Measurements from ENCODE around the gene NR6A1.

NR6A1 gene

GRCh38 chr9:124488641-124489210 lies 282.4 kb downstream of the NR6A1 start:
- DNase-seq (ENCODE audit: low spot score): no peak

GRCh38 chr9:124487260-124488182 lies 283.6 kb downstream of the NR6A1 start:
- no peak for DNase-seq (ENCODE audit: low spot score)

DNA sequence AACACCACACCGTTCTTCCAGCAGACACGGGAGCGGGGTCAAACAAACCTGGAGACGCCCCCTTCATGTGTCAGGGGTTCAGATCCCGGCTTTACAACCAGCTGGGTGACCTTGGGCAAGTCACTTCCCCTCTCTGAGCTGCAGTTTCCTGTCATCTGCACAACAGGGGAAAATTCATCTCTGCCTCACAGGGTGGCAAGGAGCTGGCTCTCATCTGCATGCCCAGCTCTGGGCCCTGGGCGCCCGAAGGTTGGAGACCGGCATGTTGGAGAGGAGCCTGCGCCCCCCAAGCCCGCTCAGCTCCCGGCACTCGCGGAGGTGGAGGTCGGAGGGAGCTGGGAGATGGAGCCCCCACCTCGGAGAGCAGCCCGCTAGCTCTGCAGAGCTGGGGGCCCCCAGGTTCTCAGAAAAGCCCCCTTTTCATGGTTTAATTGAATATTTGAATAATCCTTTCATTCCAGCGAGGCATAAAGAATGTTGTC lies 284.3 kb downstream of the NR6A1 start:
- no peak for DNase-seq (ENCODE audit: low spot score)

- no peak for DNase-seq (ENCODE audit: low spot score)
Measured at GRCh38 chr9:124485936-124486335, 285.2 kb downstream of the NR6A1 start.

GRCh38 chr9:124485201-124485600 lies 285.9 kb downstream of the NR6A1 start:
- no peak for DNase-seq (ENCODE audit: low spot score)

- no peak for DNase-seq (ENCODE audit: low spot score)
Measured at GRCh38 chr9:124483481-124483880, 287.6 kb downstream of the NR6A1 start.

DNA sequence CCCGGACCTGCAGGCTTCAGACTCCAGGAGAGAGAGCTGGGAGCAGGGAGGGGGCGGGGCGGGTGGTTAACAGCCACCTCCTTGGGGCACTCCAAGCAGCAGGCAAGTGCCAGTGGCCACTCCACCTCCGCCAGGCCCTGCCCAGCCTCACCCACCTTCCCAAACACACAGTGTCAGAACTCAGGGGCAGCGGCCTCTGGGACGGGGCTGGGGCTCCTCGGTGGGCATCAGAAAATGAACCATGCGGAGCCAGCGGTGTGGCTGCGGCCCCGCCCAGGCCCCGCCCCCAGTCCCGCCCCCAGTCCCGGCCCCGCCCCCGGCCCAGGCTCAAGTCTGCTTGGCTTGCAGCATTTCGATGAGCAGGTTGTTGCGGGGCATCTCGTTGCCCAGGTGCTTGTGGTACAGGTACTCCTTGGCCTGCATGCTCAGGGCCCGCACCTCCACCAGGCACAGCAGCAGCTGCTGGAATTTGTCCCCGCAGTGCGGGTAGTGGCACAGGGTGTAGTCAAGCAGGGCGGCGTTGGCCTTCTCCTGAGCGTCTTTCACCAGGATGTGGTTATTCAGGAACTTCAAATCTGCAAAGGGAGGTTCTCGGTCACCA lies 288.6 kb downstream of the NR6A1 start:
- no peak for DNase-seq (ENCODE audit: low spot score)

GRCh38 chr9:124481115-124481514 lies 290.0 kb downstream of the NR6A1 start:
- DNase-seq (ENCODE audit: low spot score): no peak

DNA sequence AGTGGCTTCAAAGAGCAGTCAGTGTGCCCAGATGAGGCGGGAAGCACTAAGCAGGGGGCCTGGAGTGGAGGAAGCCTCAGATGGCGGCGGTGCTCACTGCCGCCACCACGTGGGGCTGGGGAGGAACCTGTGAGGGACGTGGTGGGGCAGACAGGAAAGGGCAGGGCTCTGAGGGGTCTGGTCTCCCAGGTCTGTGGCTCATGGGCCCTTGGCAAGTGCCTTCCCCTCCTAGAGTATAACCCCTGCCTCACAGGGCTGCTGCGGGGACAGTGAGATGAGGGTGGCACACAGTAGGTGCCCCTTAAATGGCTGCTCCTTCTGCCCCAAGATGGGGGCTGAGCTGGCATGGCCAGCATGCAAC lies 290.5 kb downstream of the NR6A1 start:
- DNase-seq (ENCODE audit: low spot score): peak; percentile 37

DNA sequence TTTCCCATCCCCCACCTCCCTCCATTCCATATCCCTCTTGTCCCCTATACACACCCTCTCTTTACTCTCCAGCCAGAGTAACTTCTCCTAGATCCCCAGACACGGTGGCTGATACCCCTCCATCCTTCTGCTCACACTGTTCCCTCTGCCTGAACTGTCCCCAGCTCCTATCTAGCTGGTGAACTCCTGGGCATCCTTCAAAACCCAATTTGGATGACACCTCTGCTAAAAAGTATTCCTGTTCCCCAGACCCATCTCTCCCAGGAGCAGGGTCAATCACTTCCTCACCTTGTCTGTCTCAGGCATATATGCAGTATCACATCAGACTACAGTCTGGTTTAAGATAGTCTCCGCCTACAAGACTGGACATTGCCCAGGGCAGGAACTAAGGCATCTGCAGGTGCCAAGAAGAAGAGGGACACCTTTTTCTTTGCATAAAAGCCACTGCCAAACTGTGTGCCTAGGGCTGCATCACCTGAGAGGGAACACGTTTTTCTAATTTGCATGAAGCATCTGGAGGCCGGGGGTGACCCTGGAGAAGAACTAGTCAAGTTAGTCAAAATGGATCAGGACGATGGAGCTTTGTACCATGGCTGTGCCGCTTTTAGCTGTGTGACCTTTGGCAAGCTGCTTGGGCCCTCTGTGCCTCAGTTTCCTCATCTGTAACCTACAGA lies 291.0 kb downstream of the NR6A1 start:
- DNase-seq (ENCODE audit: low spot score): no peak

GRCh38 chr9:124479371-124479770 lies 291.7 kb downstream of the NR6A1 start:
- DNase-seq (ENCODE audit: low spot score): no peak

DNA sequence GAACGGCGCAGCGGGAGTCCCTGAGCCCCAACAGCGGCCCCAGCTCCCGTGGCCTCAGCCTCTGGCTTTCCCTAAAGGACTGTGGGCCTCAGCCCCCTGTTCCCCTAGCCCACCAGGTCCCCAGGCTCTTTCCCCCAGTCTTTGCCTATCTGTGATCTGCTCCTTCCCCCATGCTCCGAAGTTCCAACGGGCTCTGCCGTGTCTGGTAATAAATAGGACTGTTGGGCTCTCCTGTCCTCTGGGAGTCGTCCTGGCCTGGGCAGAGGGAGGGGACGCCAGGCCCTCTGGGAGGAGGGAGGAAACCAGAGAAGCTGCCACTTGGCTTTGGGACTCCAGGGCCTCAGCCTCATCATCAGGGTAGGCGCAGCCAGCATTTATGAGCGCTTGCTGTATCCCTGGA lies 292.8 kb downstream of the NR6A1 start:
- DNase-seq (ENCODE audit: low spot score): no peak

GRCh38 chr9:124477648-124478285 lies 293.3 kb downstream of the NR6A1 start:
- DNase-seq (ENCODE audit: low spot score): no peak

DNA sequence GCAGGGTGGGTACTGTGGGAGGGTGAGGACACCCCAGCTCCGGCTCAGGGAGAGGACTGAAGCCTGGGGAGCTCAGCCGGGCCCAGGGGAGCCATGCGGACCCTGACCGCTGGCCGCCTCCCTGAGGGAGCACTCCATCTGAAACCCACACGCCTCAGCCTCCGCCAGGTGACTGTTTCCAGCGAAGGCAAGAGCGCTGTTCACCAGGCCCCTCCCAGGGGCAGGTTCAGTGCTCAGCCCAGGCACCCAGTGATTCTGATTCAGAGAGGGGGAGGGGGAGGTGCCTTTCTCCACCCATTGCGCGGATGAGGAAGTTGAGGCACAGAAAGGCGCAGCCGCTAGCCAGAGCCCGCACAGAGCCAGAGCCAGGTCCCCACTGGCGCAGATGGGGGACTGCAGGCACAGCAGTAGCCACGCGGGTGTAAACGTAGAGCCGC lies 293.9 kb downstream of the NR6A1 start:
- no peak for DNase-seq (ENCODE audit: low spot score)

DNA sequence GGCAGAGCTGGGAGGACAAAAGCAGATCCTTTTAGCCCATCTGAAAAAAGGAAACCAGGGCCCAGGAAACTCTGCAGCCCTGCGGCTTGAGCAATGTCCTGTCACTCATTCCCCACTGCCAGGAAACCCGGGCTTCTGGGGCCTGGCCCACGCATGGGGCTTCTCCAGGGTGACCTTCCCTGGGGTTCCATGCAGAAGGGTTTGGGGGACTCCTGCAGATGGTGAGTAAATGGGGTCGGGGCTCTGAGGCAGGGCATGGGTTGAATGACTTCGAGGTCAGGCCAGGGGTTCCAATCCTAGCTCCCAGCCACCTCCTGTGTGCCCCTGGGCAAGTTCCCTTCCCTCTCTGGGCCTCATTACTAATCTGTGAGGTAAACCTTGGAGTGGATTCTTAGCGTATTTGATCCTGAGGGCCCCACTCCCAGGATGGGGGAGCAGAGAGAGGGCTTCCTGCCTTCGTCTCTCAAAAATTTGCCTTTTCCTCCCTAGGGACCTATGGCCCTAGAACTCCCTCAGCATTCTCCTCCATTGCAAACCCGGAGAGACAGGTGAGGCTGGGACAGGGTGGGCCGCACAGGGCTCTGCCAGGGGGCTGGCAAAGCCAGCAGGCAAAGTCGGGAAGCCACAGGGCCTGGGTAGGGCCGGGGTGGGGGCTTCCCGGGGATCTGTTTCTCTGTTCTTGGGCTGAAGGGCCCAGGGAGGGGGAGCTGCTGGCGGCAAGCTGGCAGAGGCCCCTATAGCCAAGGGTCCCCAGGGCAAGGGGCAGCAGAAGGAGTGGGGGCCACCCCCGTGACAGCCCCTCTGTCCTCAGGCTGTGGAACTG lies 295.0 kb downstream of the NR6A1 start:
- DNase-seq (ENCODE audit: low spot score): no peak

GRCh38 chr9:124475158-124475867 lies 295.8 kb downstream of the NR6A1 start:
- no peak for DNase-seq (ENCODE audit: low spot score)

DNA sequence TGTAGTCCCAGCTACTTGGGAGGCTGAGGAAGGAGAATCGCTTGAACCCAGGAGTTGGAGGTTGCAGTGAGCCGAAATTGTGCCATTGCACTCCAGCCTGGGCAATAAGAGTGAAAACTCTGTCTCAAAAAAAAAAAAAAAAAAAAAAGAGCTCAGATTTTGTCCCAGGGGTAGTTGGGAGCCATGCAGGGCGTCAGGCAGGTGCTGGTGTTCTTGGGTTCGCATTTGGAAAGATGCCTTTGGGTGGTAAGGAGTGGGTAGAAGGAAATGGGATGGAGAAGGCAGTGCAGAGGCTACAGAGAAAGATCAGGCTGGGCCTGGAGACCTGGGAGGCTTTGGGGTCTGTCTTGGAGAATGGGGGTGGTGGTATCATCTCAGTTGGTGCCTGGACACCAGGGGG lies 297.0 kb downstream of the NR6A1 start:
- no peak for DNase-seq (ENCODE audit: low spot score)

GRCh38 chr9:124473310-124473709 lies 297.8 kb downstream of the NR6A1 start:
- no peak for DNase-seq (ENCODE audit: low spot score)

DNA sequence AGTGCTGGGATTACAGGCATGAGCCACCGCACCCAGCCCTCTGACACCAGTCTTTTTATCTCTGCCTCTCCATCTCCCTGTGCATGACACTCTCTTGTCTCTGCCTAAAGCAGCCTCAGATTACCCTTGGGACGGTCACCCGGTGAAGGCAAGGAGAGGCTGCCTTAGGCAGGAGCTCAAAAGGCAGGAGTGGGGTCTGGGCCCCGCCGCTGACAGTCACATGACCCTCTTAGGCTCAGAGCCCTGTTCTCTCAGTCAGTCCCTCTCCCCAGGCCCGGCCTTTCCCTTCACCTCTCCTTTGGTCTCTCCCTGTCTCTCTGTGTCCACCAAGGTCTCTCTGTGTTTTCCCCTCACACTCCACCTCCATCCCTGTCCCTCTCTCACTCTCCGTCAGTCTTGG lies 298.3 kb downstream of the NR6A1 start:
- no peak for DNase-seq (ENCODE audit: low spot score)

- no peak for DNase-seq (ENCODE audit: low spot score)
Measured at GRCh38 chr9:124471761-124472160, 299.4 kb downstream of the NR6A1 start.

All from AG08395 (cell line).